Measurements from ENCODE around the gene PEAK3. TPM values are rescaled to one million over a fixed set of nuclear protein-coding genes. Genes with fewer than 3 reads are reported as not detected.

The PEAK3 gene
- total RNA-seq, 2 experiments from 2014 or later: 0.70 to 0.88 TPM

DNA sequence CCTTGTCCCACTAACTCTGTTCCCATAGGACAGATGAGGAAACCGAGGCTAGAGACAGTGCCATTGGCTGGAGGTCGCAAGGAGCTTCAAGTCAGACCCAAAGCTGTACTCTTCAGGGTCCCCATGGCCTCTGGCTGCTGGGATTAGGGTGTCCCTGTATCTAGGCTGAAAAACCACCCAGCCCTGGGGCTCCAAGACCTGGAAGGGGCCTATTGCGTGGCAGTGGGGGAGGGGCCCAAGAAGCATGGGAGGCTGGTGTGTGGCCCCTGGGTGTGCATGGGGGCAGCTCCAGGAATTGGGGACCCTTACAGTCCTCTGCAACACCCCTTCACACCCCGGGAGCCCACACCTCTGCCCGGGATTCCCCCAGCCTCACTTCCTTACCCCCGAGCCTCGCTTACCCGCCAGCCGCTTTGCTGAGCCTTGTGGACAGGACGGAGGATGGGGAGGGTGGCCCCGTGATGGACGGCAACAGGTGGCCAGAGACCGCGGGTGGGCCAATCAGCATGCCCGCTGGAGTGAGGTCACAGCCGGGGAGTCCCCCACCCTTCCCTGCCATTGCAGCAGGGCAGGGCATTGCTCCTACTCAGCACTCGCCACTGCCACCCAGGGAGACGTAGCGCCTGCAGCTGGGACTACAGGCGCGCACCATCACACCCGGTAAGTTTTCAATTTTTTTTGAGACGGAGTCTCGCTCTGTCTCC, 25.8 kb downstream of the PEAK3 start, which contains the start of gene JSRP1:
TSS of gene JSRP1 (minus strand) at position 436 of the 704 bp plus-strand sequence. CDS start 1,103 bp downstream, outside the sequence.
- ChIA-PET CTCF (no interaction called here), POLR2A (interaction anchor here (1.0 to 6.2 kb wide), 2 partner anchors 15 to 19 kb away, joined by 3 to 58 read pairs; no protein-coding TSS in a partner anchor)
- no peak for DNase-seq
- Mint-ChIP-seq H3K9me3 (no peaks in the 10 kb centered on the region), H3K27ac (peak within 1 kb of the TSS; percentile 87), H3K4me1 (peaks cover 45% of the 10 kb centered on the region), H3K36me3 (ENCODE audit: low read depth) (no peaks in the 10 kb centered on the region), H3K27me3 (peaks cover 24% of the 10 kb centered on the region), H3K4me3 (peak within 1 kb of the TSS; percentile 24)

DNA sequence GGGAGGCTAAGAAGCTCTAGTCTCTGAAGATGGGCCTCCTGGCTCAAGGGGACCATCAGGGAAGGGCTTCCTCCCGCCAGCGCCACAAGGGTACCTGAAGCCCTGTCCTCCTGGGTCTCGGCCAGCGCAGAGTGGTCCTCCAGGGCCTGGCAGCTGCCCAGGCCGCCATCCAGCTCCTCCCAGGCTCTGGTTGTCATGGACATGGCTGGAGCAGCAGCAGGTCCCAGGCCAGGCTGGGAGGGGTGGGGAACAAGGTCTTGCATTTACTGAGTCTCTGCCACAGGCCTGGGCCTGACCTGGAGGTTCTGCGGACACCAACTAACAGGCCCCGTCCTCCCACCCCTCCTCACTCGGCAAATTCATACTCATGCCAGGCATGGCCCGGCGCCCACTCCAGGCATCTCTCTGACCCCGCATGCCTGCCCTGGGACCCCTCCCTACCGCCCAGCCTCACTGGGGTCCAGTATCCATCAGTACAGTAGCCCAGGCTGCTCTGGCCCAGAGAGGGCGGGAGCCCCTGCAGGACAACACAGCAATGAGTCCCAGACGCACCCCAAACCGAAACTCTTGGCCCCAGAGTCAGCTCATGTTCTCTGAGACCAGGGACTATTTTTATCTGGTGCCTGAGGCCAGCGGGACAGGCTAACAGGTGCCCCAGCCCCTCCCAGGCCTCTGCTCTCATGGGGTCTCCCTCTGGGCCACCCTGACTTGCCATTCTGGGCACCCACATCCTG, 26.7 kb downstream of the PEAK3 start:
- no peak for DNase-seq
- ChIA-PET CTCF (interaction anchor here (0.7 kb wide), 1 partner anchor 56 kb away, joined by 3 read pairs; no protein-coding TSS in a partner anchor), POLR2A (interaction anchor here (1.0 to 6.2 kb wide), 2 partner anchors 16 to 18 kb away, joined by 3 to 58 read pairs; no protein-coding TSS in a partner anchor)
- Mint-ChIP-seq H3K9me3 (no peaks in the 10 kb centered on the region), H3K4me3 (no peak overlapping the region), H3K36me3 (ENCODE audit: low read depth) (no peaks in the 10 kb centered on the region), H3K27ac (no peak overlapping the region), H3K4me1 (peaks cover 39% of the 10 kb centered on the region), H3K27me3 (peaks cover 25% of the 10 kb centered on the region)

DNA sequence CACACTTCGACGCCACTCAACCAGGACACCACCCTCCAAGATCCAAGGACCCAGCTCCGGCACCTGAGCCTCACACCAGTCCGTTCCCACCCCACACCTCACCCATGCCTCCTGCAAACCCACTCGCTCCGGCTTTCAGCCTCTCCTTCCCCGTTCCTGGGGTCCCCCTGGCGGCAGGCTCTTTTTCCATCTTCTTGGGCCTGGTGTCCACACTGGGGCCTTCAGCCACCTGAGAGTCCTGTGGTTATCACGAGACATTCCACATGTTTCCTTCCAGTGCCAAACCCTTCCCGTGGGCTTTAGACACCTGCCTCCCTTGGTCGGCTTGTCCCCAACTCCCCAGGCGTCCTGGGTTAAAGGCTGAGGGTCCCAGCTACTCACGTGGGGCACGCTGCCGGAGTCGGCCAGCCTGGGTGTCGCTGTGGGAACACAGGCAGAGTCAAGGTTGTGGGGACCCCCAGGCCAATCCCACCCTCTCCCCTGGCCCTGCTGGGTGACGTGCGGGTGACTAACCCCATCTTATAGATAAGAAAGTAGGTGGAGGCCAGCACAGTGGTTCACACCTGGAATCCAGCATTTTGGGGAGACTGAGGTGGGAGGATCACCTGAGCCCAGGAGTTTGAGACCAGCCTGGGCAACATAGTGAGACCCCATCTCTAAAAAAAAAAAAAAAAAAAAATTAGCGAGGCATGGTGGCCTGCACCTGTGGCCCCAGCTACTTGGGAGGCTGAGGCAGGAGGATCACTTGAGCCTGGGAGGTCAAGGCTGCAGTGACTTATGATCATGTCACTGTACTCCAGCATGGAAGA, 27.7 kb downstream of the PEAK3 start:
- Mint-ChIP-seq H3K9me3 (no peaks in the 10 kb centered on the region), H3K27me3 (peaks cover 30% of the 10 kb centered on the region), H3K36me3 (ENCODE audit: low read depth) (peaks cover 3% of the 10 kb centered on the region), H3K27ac (no peak overlapping the region), H3K4me1 (peaks cover 29% of the 10 kb centered on the region), H3K4me3 (no peak overlapping the region)
- POLR2A ChIA-PET: interaction anchor here (0.7 to 6.2 kb wide), 5 partner anchors 9 to 35 kb away, joined by 3 to 58 read pairs (median 13); no protein-coding TSS in a partner anchor
- CTCF ChIA-PET: interaction anchor here (0.7 to 2.3 kb wide), 2 partner anchors 15 to 57 kb away, joined by 3 to 7 read pairs; no protein-coding TSS in a partner anchor
- DNase-seq: no peak

DNA sequence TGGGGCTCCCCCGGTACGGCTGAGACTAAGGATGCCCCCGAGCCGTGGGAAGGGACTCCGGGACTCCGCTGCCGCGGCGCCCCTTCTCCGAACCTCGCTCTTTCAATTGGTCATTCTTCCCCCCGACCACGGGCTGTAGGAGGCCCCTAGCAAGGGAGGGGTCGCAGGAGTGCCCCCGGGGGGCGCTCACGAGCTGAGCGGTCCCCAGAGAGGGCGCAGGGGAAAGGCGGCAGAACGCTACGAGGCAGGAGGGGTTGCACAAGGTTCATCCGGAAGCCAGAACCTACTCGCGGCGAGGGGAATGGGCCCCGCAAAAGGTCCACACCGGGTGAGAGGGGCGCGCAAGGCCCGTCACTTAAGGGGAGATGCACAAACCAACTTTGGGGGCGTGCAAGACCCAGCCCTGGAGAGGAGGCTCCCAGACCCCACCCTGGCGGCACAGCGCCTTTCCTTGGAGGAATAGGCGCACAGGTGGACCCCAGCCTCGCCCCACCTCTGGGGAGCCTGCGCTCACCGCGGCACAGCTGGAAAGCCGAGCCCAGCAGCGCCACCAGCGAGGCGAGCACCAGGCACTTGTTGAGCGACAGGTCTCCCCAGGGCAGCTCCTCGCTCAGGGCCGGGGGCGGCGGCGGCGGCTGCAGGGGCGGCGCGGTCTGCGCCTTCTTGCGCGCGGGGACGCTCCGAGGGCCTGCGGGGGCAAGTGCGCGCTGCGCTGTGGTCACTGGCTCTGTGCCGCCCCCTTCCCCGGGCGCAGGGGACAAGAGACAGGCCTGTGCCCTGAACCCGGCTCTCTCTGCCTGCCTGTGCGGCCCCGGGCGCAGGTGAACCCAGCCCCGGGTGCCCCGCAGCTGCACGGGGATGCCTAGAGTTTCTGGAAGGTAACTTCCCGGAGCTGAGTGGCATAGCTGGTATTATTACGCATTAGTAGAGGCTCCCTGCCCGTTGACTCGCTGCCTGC, 28.6 kb downstream of the PEAK3 start:
- CTCF ChIA-PET: interaction anchor here (1.0 to 2.3 kb wide), 2 partner anchors 14 to 21 kb away, joined by 5 to 7 read pairs; no protein-coding TSS in a partner anchor
- H3K4me1 Mint-ChIP-seq: peaks cover 23% of the 10 kb centered on the region
- DNase-seq: peak; percentile 44

DNA sequence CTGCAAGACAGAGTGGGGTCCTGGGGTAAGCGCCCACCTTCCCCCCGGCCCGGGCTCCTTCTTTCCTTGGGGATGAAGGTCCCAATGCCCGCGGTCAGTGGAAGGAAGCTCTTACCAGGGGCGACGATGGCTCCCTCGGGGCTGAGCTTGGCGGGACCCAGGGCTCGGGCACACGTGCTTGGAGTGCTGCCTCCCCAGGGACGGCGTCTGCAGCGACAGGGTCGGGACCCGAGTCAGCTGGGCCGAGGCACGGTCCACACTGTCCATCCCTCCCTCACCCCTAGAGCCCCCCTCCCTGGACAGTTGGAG, 29.2 kb downstream of the PEAK3 start:
- ChIA-PET POLR2A (interaction anchor here (1.1 to 6.2 kb wide), 5 partner anchors 9 to 36 kb away, joined by 5 to 58 read pairs (median 13); no protein-coding TSS in a partner anchor), CTCF (interaction anchor here (1.0 to 2.3 kb wide), 2 partner anchors 13 to 22 kb away, joined by 5 to 7 read pairs; no protein-coding TSS in a partner anchor)
- H3K4me3 Mint-ChIP-seq: no peak overlapping the region
- DNase-seq: no peak
- H3K9me3 Mint-ChIP-seq: no peaks in the 10 kb centered on the region
- H3K27ac Mint-ChIP-seq: no peak overlapping the region
- H3K4me1 Mint-ChIP-seq: peaks cover 17% of the 10 kb centered on the region
- H3K27me3 Mint-ChIP-seq: peaks cover 30% of the 10 kb centered on the region
- peaks cover 6% of the 10 kb centered on the region for H3K36me3 Mint-ChIP-seq (ENCODE audit: low read depth)

More for the DNA sequence above, 28.6 kb downstream of the PEAK3 start:
- Mint-ChIP-seq H3K27ac (no peak overlapping the region), H3K27me3 (peaks cover 30% of the 10 kb centered on the region), H3K36me3 (ENCODE audit: low read depth) (peaks cover 6% of the 10 kb centered on the region), H3K4me3 (no peak overlapping the region), H3K9me3 (no peaks in the 10 kb centered on the region)
- POLR2A ChIA-PET: interaction anchor here (0.7 to 6.2 kb wide), 6 partner anchors 8 to 36 kb away, joined by 3 to 58 read pairs (median 9); no protein-coding TSS in a partner anchor

DNA sequence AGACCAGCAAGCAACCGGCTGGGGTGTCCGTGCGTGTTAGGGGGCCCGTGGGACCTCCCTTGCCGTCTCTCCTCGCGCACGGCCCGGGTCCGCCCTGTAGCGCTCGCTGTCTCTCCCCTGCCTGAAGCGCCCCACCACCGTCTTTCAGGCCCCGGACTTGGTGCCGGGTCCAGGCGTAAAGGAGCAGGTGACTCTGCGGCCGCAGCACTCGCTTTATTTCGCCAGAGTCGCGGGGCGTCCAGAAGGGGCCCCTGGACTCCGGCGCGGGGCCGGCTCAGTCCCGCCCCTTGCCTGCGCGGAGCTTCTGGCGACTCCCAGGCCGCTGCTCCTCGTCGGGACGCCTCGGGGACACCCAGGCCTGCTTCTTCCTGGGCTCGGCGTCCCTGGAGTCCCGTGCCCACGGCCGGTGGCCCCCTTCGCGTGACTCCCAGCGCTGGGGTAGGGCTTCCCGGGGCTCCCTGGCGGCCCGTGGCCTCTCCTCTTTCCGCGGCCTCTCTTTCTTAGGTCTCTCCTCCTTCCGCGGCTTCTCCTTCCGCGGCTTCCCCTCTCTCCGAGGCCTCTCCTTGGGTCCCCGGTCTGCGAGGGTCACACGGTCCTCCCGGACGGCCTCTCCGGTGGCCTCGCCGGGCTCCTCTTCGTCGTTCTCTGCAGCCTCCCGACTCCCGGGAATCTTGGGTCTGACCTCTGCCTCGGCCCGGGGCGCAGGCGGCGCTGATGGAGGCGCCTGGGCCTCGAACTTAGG, 29.7 kb downstream of the PEAK3 start:
- Mint-ChIP-seq H3K4me1 (peaks cover 16% of the 10 kb centered on the region), H3K4me3 (no peak overlapping the region), H3K27me3 (peaks cover 30% of the 10 kb centered on the region), H3K36me3 (ENCODE audit: low read depth) (peaks cover 9% of the 10 kb centered on the region), H3K27ac (no peak overlapping the region), H3K9me3 (no peaks in the 10 kb centered on the region)
- DNase-seq: no peak
- CTCF ChIA-PET: interaction anchor here (1.6 kb wide), 1 partner anchor 9 kb away, joined by 8 read pairs; no protein-coding TSS in a partner anchor
- POLR2A ChIA-PET: interaction anchor here (1.1 to 6.2 kb wide), 6 partner anchors 10 to 75 kb away, joined by 4 to 58 read pairs (median 10); partner anchors contain the start of gene LSM7

DNA sequence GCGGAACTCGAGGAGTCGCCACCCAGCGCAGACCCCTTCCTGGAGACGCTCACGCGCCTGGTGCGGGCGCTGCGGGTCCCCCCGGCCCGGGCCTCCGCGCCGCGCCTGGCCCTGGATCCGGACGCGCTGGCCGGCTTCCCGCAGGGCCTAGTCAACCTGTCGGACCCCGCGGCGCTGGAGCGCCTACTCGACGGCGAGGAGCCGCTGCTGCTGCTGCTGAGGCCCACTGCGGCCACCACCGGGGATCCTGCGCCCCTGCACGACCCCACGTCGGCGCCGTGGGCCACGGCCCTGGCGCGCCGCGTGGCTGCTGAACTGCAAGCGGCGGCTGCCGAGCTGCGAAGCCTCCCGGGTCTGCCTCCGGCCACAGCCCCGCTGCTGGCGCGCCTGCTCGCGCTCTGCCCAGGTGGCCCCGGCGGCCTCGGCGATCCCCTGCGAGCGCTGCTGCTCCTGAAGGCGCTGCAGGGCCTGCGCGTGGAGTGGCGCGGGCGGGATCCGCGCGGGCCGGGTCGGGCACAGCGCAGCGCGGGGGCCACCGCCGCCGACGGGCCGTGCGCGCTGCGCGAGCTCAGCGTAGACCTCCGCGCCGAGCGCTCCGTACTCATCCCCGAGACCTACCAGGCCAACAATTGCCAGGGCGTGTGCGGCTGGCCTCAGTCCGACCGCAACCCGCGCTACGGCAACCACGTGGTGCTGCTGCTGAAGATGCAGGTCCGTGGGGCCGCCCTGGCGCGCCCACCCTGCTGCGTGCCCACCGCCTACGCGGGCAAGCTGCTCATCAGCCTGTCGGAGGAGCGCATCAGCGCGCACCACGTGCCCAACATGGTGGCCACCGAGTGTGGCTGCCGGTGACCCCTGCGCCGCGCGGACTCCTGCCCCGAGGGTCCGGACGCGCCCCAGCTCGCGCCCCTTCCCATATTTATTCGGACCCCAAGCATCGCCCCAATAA, 30.6 kb downstream of the PEAK3 start:
- Mint-ChIP-seq H3K4me1 (peaks cover 13% of the 10 kb centered on the region), H3K4me3 (no peak overlapping the region), H3K27ac (no peak overlapping the region), H3K36me3 (ENCODE audit: low read depth) (peaks cover 12% of the 10 kb centered on the region), H3K27me3 (peaks cover 30% of the 10 kb centered on the region), H3K9me3 (no peaks in the 10 kb centered on the region)
- CTCF ChIA-PET: interaction anchor here (1.6 kb wide), 1 partner anchor 10 kb away, joined by 8 read pairs; no protein-coding TSS in a partner anchor
- no peak for DNase-seq
- POLR2A ChIA-PET: interaction anchor here (1.0 to 6.2 kb wide), 6 partner anchors 9 to 76 kb away, joined by 3 to 58 read pairs (median 10); partner anchors contain the start of gene LSM7

DNA sequence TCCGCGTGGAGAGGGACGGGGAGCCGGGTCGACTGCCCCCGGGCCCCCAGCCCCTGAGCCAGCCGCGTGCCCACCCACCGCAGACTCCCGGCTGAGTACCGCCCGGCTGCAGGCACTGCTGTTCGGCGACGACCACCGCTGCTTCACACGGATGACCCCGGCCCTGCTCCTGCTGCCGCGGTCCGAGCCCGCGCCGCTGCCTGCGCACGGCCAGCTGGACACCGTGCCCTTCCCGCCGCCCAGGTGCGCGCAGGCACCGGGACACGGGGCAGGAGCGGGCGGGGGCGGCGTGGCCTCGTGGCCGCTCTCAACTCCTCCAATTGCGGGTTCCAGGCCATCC, 31.2 kb downstream of the PEAK3 start:
- Mint-ChIP-seq H3K27ac (no peak overlapping the region), H3K36me3 (ENCODE audit: low read depth) (peaks cover 15% of the 10 kb centered on the region), H3K4me1 (peaks cover 13% of the 10 kb centered on the region), H3K4me3 (no peak overlapping the region), H3K27me3 (peaks cover 30% of the 10 kb centered on the region), H3K9me3 (no peaks in the 10 kb centered on the region)
- no peak for DNase-seq
- POLR2A ChIA-PET: interaction anchor here (1.0 to 6.2 kb wide), 6 partner anchors 9 to 21 kb away, joined by 3 to 58 read pairs (median 18); no protein-coding TSS in a partner anchor
- CTCF ChIA-PET: interaction anchor here (1.6 kb wide), 1 partner anchor 10 kb away, joined by 8 read pairs; no protein-coding TSS in a partner anchor

DNA sequence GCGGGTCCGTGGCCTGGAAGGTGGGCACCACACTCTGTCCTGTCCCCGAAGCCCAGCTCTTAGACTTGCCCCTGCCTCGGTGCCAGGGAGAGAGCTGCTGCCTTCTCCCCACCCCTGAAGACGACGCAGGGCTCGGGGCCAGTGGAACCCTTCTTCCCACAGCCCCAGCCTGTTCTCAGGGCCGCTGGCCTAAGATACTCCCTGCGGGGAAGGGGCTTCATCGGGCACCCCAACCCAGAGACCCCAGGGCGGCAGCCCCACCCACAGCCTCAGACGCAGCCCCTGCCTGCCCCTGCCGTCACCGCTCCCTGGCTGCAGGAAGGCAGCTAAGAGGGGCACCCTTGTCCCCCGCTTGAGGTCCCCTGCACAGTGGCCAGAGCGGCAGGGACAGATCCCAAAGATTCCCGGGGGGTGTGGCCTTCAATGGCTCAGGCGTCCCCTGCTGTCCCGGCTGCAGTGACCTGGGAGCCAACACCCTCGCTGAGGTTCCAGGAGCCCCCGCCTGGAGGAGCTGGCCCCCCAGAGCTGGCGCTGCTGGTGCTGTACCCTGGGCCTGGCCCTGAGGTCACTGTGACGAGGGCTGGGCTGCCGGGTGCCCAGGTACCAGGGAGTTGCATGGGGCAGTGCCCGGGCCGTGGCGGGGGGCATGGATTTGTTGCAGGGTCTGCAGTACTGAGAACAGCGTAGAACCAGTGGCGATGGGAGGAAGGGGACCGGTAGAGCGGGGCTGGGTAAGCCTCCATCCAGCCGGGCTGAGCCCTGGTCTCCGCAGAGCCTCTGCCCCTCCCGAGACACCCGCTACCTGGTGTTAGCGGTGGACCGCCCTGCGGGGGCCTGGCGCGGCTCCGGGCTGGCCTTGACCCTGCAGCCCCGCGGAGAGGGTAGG, 31.9 kb downstream of the PEAK3 start:
- ChIA-PET POLR2A (interaction anchor here (1.0 to 3.2 kb wide), 7 partner anchors 8 to 22 kb away, joined by 4 to 43 read pairs (median 6); no protein-coding TSS in a partner anchor), CTCF (no interaction called here)
- no peak overlapping the region for H3K27ac Mint-ChIP-seq
- no peak overlapping the region for H3K4me3 Mint-ChIP-seq
- H3K36me3 Mint-ChIP-seq (ENCODE audit: low read depth): peaks cover 21% of the 10 kb centered on the region
- H3K27me3 Mint-ChIP-seq: peaks cover 30% of the 10 kb centered on the region
- no peak for DNase-seq
- H3K4me1 Mint-ChIP-seq: peaks cover 13% of the 10 kb centered on the region
- H3K9me3 Mint-ChIP-seq: no peaks in the 10 kb centered on the region

Data from activated CD4-positive, alpha-beta memory T cell treated with anti-CD3 and anti-CD28 coated beads, Interleukin-2, amount 10 ng/mL, durations not matched to agents 7 days and 5 days (primary cell).